Mononuclear cell (primary cell): ENCODE measurements around the gene RGS12. TPM values are rescaled to one million over a fixed set of nuclear protein-coding genes. Genes with fewer than 3 reads are reported as not detected.

Source experiments
- H3K27me3 ChIP-seq: 2 replicates; pipeline ENCODE4 v1.6.0; 2011; ENCODE audit warnings: low read length, control low read depth; ENCODE audit not compliant: insufficient read depth
- H3K4me1 ChIP-seq: 2 replicates; pipeline ENCODE4 v1.5.1; 2011; ENCODE audit warnings: mild to moderate bottlenecking, low read length, control low read depth; ENCODE audit not compliant: insufficient read depth
- H3K4me3 ChIP-seq: 2 replicates; pipeline ENCODE4 v1.5.1; 2011; ENCODE audit warnings: mild to moderate bottlenecking, low read length, moderate library complexity
- H3K9me3 ChIP-seq: 2 replicates; pipeline ENCODE4 v1.5.1; 2011; ENCODE audit warnings: low read depth, mild to moderate bottlenecking, control low read depth, low read length
- total RNA-seq: library from RNA; depleted of rRNA; stranded (reverse); fragments of >200 nt; gene quantifications from one replicate; pipeline ENCODE4 v1.2.3, GENCODE V29; 2012

The RGS12 gene
- total RNA-seq, 1 donor = 5.1 TPM

GRCh38 chr4:3334316-3334715 is 41.5 kb downstream of the RGS12 start:
- H3K9me3 ChIP-seq = no peaks in the 10 kb centered on the region
- no peaks in the 10 kb centered on the region for H3K27me3 ChIP-seq
- peaks cover 7% of the 10 kb centered on the region for H3K4me1 ChIP-seq
- H3K4me3 ChIP-seq = no peak overlapping the region

GRCh38 chr4:3335385-3335784 is 42.6 kb downstream of the RGS12 start:
- peaks cover 6% of the 10 kb centered on the region for H3K4me1 ChIP-seq
- H3K27me3 ChIP-seq = no peaks in the 10 kb centered on the region
- no peaks in the 10 kb centered on the region for H3K9me3 ChIP-seq
- H3K4me3 ChIP-seq = no peak overlapping the region

GRCh38 chr4:3335982-3336381 is 43.2 kb downstream of the RGS12 start:
- H3K27me3 ChIP-seq = no peaks in the 10 kb centered on the region
- no peaks in the 10 kb centered on the region for H3K9me3 ChIP-seq
- peaks cover under 1% of the 10 kb centered on the region for H3K4me1 ChIP-seq
- H3K4me3 ChIP-seq = no peak overlapping the region

GRCh38 chr4:3336382-3337356 is 43.8 kb downstream of the RGS12 start:
- no peaks in the 10 kb centered on the region for H3K27me3 ChIP-seq
- H3K4me1 ChIP-seq = no peaks in the 10 kb centered on the region
- H3K9me3 ChIP-seq = no peaks in the 10 kb centered on the region
- H3K4me3 ChIP-seq = no peak overlapping the region

- Histone ChIP-seq H3K4me1 (peaks cover 6% of the 10 kb centered on the region), H3K9me3 (no peaks in the 10 kb centered on the region), H3K27me3 (no peaks in the 10 kb centered on the region), H3K4me3 (no peak overlapping the region)
Observed at GRCh38 chr4:3337357-3337732, 44.5 kb downstream of the RGS12 start.

GRCh38 chr4:3337811-3338210 is 45.0 kb downstream of the RGS12 start:
- no peak overlapping the region for H3K4me3 ChIP-seq
- peaks cover 8% of the 10 kb centered on the region for H3K4me1 ChIP-seq
- no peaks in the 10 kb centered on the region for H3K9me3 ChIP-seq
- no peaks in the 10 kb centered on the region for H3K27me3 ChIP-seq

GRCh38 chr4:3338321-3338838 is 45.6 kb downstream of the RGS12 start:
- Histone ChIP-seq H3K4me1 (peaks cover 8% of the 10 kb centered on the region), H3K4me3 (no peak overlapping the region), H3K27me3 (no peaks in the 10 kb centered on the region), H3K9me3 (no peaks in the 10 kb centered on the region)

- H3K27me3 ChIP-seq = no peaks in the 10 kb centered on the region
- peaks cover 8% of the 10 kb centered on the region for H3K4me1 ChIP-seq
- no peaks in the 10 kb centered on the region for H3K9me3 ChIP-seq
- no peak overlapping the region for H3K4me3 ChIP-seq
Observed at GRCh38 chr4:3338976-3339531, 46.2 kb downstream of the RGS12 start.

- Histone ChIP-seq H3K4me1 (peaks cover 8% of the 10 kb centered on the region), H3K4me3 (no peak overlapping the region), H3K27me3 (no peaks in the 10 kb centered on the region), H3K9me3 (no peaks in the 10 kb centered on the region)
Observed at GRCh38 chr4:3339577-3339976, 46.8 kb downstream of the RGS12 start.

GRCh38 chr4:3340038-3340699 is 47.3 kb downstream of the RGS12 start:
- no peaks in the 10 kb centered on the region for H3K27me3 ChIP-seq
- peaks cover 8% of the 10 kb centered on the region for H3K4me1 ChIP-seq
- no peak overlapping the region for H3K4me3 ChIP-seq
- H3K9me3 ChIP-seq = no peaks in the 10 kb centered on the region

- no peaks in the 10 kb centered on the region for H3K27me3 ChIP-seq
- H3K9me3 ChIP-seq = no peaks in the 10 kb centered on the region
- H3K4me3 ChIP-seq = no peak overlapping the region
- peaks cover 8% of the 10 kb centered on the region for H3K4me1 ChIP-seq
Observed at GRCh38 chr4:3340700-3341083, 47.9 kb downstream of the RGS12 start.

- H3K4me1 ChIP-seq = peaks cover 13% of the 10 kb centered on the region
- no peak overlapping the region for H3K4me3 ChIP-seq
- no peaks in the 10 kb centered on the region for H3K27me3 ChIP-seq
- H3K9me3 ChIP-seq = no peaks in the 10 kb centered on the region
Observed at GRCh38 chr4:3341760-3342159, 48.9 kb downstream of the RGS12 start.

- Histone ChIP-seq H3K9me3 (no peaks in the 10 kb centered on the region), H3K27me3 (no peaks in the 10 kb centered on the region), H3K4me1 (peaks cover 13% of the 10 kb centered on the region), H3K4me3 (no peak overlapping the region)
Observed at GRCh38 chr4:3342182-3342854, 49.5 kb downstream of the RGS12 start.
